SK-N-MC (cell line): Measurements from ENCODE around the gene NFAT5.
"Not testable (repeated sequence)": the region's sequence is repeated elsewhere in the genome, so short reads cannot be mapped to it uniquely, and the experiment has no call there.

Source experiments
- EZH2 ChIP-seq: fragments of 200-600 bp; sonication (generic); IDR thresholded peaks from one replicate; pipeline ENCODE4 v1.6.1; 2017; ENCODE audit warnings: antibody characterized with exemption
- POLR2AphosphoS5 ChIP-seq: IDR thresholded peaks from 2 replicates; pipeline ENCODE4 v1.6.1; 2012; ENCODE audit warnings: mild to moderate bottlenecking, low read depth, low read length, borderline replicate concordance

DNA sequence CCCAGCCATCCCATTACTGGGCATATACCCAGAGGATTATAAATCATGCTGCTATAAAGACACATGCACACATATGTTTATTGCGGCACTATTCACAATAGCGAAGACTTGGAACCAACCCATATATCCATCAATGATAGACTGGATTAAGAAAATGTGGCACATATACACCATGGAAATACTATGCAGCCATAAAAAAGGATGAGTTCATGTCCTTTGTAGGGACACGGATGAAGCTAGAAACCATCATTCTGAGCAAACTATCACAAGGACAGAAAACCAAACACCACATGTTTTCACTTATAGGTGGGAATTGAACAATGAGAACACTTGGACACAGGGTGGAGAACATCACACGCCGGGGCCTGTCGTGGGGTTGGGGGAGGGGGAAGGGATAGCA, 47.9 kb upstream of the NFAT5 start:
- not testable (repeated sequence) for TF ChIP-seq EZH2, POLR2AphosphoS5
